ENCODE measurements around the gene SEPTIN11. TPM values are rescaled to one million over a fixed set of nuclear protein-coding genes. Genes with fewer than 3 reads are reported as not detected.

SEPTIN11 gene
- polyA plus RNA-seq, 1 experiment, result 346 TPM

GRCh38 chr4:76931087-76931486, 18.5 kb upstream of the SEPTIN11 start:
- TF ChIP-seq, protein P1, sequence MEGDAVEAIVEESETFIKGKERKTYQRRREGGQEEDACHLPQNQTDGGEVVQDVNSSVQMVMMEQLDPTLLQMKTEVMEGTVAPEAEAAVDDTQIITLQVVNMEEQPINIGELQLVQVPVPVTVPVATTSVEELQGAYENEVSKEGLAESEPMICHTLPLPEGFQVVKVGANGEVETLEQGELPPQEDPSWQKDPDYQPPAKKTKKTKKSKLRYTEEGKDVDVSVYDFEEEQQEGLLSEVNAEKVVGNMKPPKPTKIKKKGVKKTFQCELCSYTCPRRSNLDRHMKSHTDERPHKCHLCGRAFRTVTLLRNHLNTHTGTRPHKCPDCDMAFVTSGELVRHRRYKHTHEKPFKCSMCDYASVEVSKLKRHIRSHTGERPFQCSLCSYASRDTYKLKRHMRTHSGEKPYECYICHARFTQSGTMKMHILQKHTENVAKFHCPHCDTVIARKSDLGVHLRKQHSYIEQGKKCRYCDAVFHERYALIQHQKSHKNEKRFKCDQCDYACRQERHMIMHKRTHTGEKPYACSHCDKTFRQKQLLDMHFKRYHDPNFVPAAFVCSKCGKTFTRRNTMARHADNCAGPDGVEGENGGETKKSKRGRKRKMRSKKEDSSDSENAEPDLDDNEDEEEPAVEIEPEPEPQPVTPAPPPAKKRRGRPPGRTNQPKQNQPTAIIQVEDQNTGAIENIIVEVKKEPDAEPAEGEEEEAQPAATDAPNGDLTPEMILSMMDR (IDR thresholded peaks at IDR 0.05; ENCODE audit: insufficient read depth, low read depth, low read length), result no peak

DNA sequence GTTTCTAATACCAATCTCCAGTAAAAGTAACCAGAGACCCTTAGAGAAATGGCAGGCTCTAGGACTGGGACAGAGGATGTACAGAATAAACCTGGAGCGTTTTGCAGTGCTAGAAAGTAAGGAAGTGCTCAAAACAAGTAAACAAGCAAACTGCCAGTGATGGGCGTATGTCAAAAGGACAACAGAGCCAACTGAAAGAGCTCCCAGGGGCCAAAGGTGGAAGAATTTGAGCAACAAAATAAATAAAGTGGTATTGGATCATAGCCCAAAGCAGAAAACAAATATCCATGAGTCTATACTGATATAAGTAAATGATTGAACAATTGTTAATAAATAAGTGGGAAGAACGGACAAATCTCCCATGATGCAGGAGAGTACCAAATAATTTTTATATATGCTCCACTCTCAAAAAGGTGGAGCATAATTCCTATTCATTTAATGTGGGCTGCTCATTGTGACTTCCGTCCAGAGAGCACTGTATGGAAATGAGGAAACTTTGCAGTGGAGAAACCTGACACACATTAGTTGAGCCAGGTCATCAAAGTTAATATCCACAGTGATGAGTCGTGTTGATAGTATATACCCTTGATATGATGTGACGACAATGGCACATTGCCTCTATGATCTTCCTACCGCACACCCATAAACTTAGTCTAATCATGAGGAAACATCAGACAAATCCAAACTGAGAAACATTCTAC, 17.8 kb upstream of the SEPTIN11 start:
- Histone ChIP-seq H3K4me3 (ENCODE audit: low read depth, low read length) (no peak overlapping the region), H3K27me3 (ENCODE audit: control insufficient read depth, insufficient read depth, low read length) (no peaks in the 10 kb centered on the region), H3K36me3 (ENCODE audit: control insufficient read depth, insufficient read depth, low read length) (no peaks in the 10 kb centered on the region)
- ChIA-PET POLR2A (no interaction called here), CTCF (no interaction called here)
- no peak for DNase-seq (ENCODE audit: low read depth)
- TF ChIP-seq, protein P1 (IDR thresholded peaks at IDR 0.05; ENCODE audit: insufficient read depth, low read depth, low read length), result no peak

More at GRCh38 chr4:76931087-76931486, 18.5 kb upstream of the SEPTIN11 start:
- POLR2A ChIA-PET, result no interaction called here
- Histone ChIP-seq H3K36me3 (ENCODE audit: control insufficient read depth, insufficient read depth, low read length) (no peaks in the 10 kb centered on the region), H3K27me3 (ENCODE audit: control insufficient read depth, insufficient read depth, low read length) (no peaks in the 10 kb centered on the region), H3K4me3 (ENCODE audit: low read depth, low read length) (no peak overlapping the region)
- CTCF ChIA-PET, result no interaction called here
- DNase-seq (ENCODE audit: low read depth), result no peak

- Histone ChIP-seq H3K27me3 (ENCODE audit: control insufficient read depth, insufficient read depth, low read length) (no peaks in the 10 kb centered on the region), H3K4me3 (ENCODE audit: low read depth, low read length) (no peak overlapping the region), H3K36me3 (ENCODE audit: control insufficient read depth, insufficient read depth, low read length) (no peaks in the 10 kb centered on the region; the same call in 1 of the 2 replicates)
- ChIA-PET POLR2A (no interaction called here), CTCF (no interaction called here)
- no peak for DNase-seq (ENCODE audit: low read depth)
- TF ChIP-seq, protein P1 (IDR thresholded peaks at IDR 0.05; ENCODE audit: insufficient read depth, low read depth, low read length), result no peak
Measured at GRCh38 chr4:76939184-76939583, 10.4 kb upstream of the SEPTIN11 start.

DNA sequence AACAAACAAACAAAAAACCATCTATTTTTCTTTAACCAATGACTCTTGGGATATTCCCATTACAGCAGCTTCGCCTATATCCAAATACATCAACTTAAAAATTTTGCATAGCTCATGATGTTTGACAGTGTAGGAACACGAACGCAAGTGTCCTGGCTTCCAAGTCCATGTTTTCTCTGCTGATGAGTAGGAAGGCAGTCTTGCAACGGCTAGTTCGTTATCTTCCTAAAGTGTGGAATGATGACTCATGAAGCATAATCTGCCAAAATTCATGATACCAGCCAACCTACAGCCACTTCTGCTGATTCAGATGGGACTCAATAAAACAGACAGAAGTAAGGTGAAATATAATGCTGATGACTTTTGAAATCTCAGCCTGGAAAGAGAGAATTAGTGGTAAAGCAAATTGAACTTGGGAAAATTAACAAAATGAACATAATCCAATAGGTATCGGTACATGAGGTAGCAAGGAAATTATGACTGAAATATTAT, 6.4 kb upstream of the SEPTIN11 start:
- Histone ChIP-seq H3K27me3 (ENCODE audit: control insufficient read depth, insufficient read depth, low read length) (no peaks in the 10 kb centered on the region), H3K4me3 (ENCODE audit: low read depth, low read length) (no peak overlapping the region), H3K36me3 (ENCODE audit: control insufficient read depth, insufficient read depth, low read length) (no peaks in the 10 kb centered on the region; the same call in 1 of the 2 replicates)
- no peak for DNase-seq (ENCODE audit: low read depth)
- TF ChIP-seq, protein P1 (IDR thresholded peaks at IDR 0.05; ENCODE audit: insufficient read depth, low read depth, low read length), result no peak
- POLR2A ChIA-PET, result interaction anchor here (0.5 kb wide), 1 partner anchor 260 kb away, joined by 3 read pairs; no protein-coding TSS in a partner anchor
- CTCF ChIA-PET, result no interaction called here

DNA sequence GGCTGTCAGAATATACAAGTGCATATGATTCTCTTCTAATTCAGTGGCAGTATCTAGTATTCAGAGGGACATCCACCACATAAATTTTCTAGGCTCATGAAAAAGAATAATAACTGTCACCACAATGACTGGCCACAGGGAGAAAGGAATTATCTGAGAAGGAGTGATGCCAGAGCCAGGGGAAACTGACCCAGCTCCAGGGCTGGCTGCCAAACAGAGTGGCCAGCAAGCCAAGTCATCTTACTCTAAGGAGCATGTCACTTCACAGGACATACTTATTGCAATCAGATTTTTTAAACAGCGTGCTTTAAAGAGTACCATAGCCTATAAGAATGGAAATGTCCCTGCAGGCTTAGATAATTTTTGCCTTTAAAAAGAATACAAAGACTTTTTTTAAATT, 5.8 kb upstream of the SEPTIN11 start:
- no peak overlapping the region for H3K4me3 ChIP-seq (ENCODE audit: low read depth, low read length)
- no peaks in the 10 kb centered on the region; the same call in 1 of the 2 replicates for H3K36me3 ChIP-seq (ENCODE audit: control insufficient read depth, insufficient read depth, low read length)
- ChIA-PET CTCF (no interaction called here), POLR2A (no interaction called here)
- no peaks in the 10 kb centered on the region for H3K27me3 ChIP-seq (ENCODE audit: control insufficient read depth, insufficient read depth, low read length)
- DNase-seq (ENCODE audit: low read depth), result no peak
- TF ChIP-seq, protein P1 (IDR thresholded peaks at IDR 0.05; ENCODE audit: insufficient read depth, low read depth, low read length), result no peak
